Measurements from ENCODE around the gene ZNF467. TPM values are rescaled to one million over a fixed set of nuclear protein-coding genes. Genes with fewer than 3 reads are reported as not detected.

The ZNF467 gene
- total and polyA plus RNA-seq, 8 donors, result 6.3 to 18.6 (median 8.8) TPM

- Histone ChIP-seq H3K4me1 (peaks cover 0 to 10% (median 3%) of the 10 kb centered on the region in 3 donors), H3K9me3 (no peaks in the 10 kb centered on the region), H3K4me3 (no peak overlapping the region), H3K27ac (no peak overlapping the region), H3K27me3 (no peaks in the 10 kb centered on the region), H3K36me3 (peaks cover 0 to 7% (median 0%) of the 10 kb centered on the region in 3 donors)
- FAIRE-seq (no peak), ATAC-seq (no peak), DNase-seq (no peak)
- TF ChIP-seq CTCF (IDR thresholded peaks at IDR 0.05), result no peak
- 75 to 84% methylated on average over 5 of the region's 5 CpGs for WGBS, 2 donors
- intact Hi-C loops (cut with DNase I), result no loop called here
Measured at GRCh38 chr7:149717481-149717880, 55.9 kb downstream of the ZNF467 start.

GRCh38 chr7:149716932-149717307 lies 56.5 kb downstream of the ZNF467 start:
- WGBS, 2 donors, result 90 to 94% methylated on average over 4 of the region's 4 CpGs
- FAIRE-seq, result no peak

GRCh38 chr7:149716007-149716931 lies 57.1 kb downstream of the ZNF467 start:
- Histone ChIP-seq H3K4me3 (no peak overlapping the region), H3K9me3 (no peaks in the 10 kb centered on the region), H3K4me1 (peaks cover 0 to 10% (median 3%) of the 10 kb centered on the region in 3 donors), H3K27ac (no peak overlapping the region), H3K27me3 (no peaks in the 10 kb centered on the region), H3K36me3 (no peaks in the 10 kb centered on the region)
- FAIRE-seq (no peak), DNase-seq (no peak), ATAC-seq (no peak)
- WGBS, 2 donors, result 83 to 88% methylated on average over 11 of the region's 11 CpGs
- intact Hi-C loops (cut with DNase I), result no loop called here
- TF ChIP-seq CTCF (IDR thresholded peaks at IDR 0.05), result no peak

More at GRCh38 chr7:149716932-149717307, 56.5 kb downstream of the ZNF467 start:
- Histone ChIP-seq H3K27ac (no peak overlapping the region), H3K36me3 (peaks cover 0 to 2% (median 0%) of the 10 kb centered on the region in 3 donors), H3K4me1 (peaks cover 0 to 10% (median 3%) of the 10 kb centered on the region in 3 donors), H3K4me3 (no peak overlapping the region), H3K9me3 (no peaks in the 10 kb centered on the region), H3K27me3 (no peaks in the 10 kb centered on the region)
- no peak for DNase-seq
- ATAC-seq, result no peak
- TF ChIP-seq CTCF (IDR thresholded peaks at IDR 0.05), result no peak
- intact Hi-C loops (cut with DNase I), result no loop called here

DNA sequence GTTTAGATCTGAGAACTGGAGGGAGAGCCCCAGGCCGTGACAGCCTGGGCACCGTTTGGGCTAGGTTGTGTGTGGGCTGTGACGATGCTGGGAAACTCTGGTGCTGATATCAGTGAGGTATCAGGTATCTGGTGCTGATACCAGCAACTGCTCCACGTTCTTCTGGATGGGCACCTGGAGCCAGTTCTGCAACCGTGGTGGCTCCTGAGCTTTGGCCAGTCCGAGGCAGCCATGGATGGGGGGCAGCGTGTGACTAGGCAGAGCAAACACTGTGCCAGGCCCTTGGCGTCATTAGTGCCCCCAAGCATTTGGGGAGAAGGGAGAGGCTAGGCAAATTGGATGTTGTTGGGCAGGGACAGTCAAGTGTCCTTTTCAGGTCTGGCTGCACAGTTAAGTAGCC lies 57.9 kb downstream of the ZNF467 start:
- peak overlapping the region; percentile 42 to 72 (median 62) for H3K4me3 ChIP-seq
- peak overlapping the region in 2 of 4 donors; percentile 55 to 64 for H3K27ac ChIP-seq
- no peaks in the 10 kb centered on the region for H3K36me3 ChIP-seq
- no peak for DNase-seq
- ATAC-seq, result no peak
- no peaks in the 10 kb centered on the region for H3K9me3 ChIP-seq
- H3K4me1 ChIP-seq, result peaks cover 0 to 7% (median 3%) of the 10 kb centered on the region in 3 donors
- intact Hi-C loops (cut with DNase I), result no loop called here
- 36 to 44% methylated on average over 8 of the region's 8 CpGs for WGBS, 2 donors
- TF ChIP-seq CTCF (IDR thresholded peaks at IDR 0.05), result no peak
- no peaks in the 10 kb centered on the region for H3K27me3 ChIP-seq
- no peak for FAIRE-seq

Measured in pancreas (tissue), 10 donors.